Tibial nerve (tissue), 4 donors: ENCODE measurements around the gene USO1. TPM values are rescaled to one million over a fixed set of nuclear protein-coding genes. Genes with fewer than 3 reads are reported as not detected.

Experiments used
- DNase-seq, 2 donors: peaks; one replicate each; pipeline ENCODE4 v3.0.0-alpha.2; 2019; ENCODE audit warnings: low spot score in 2 of 2
- H3K27ac ChIP-seq, 4 donors: fragments of 200-600 bp; sonication (generic) in 3 of 4; one replicate each; pipeline ENCODE4 v1.5.1; 2017 to 2019; ENCODE audit warnings: mild to moderate bottlenecking in 1 of 4
- H3K27me3 ChIP-seq, 2 donors: fragments of 200-600 bp; sonication (generic) in 1 of 2; one replicate each; pipeline versions ENCODE4 v1.5.1 to v1.6.0; 2017 to 2019
- H3K36me3 ChIP-seq, 3 donors: fragments of 200-600 bp; sonication (generic); one replicate each; pipeline ENCODE4 v1.5.1; 2018 to 2019
- H3K4me1 ChIP-seq, 4 donors: fragments of 200-600 bp; sonication (generic) in 3 of 4; one replicate each; pipeline ENCODE4 v1.5.1; 2017 to 2019
- H3K4me3 ChIP-seq, 4 donors: fragments of 200-600 bp; sonication (generic) in 3 of 4; one replicate each; pipeline ENCODE4 v1.5.1; 2017 to 2019; ENCODE audit warnings: mild to moderate bottlenecking in 1 of 4, moderate library complexity in 1 of 4
- H3K9me3 ChIP-seq, 4 donors: fragments of 200-600 bp; sonication (generic) in 3 of 4; one replicate each; pipeline ENCODE4 v1.5.1; 2017 to 2019
- EP300 ChIP-seq, 2 donors: sonication (generic); formaldehyde crosslinking; IDR thresholded peaks; one replicate each; pipeline ENCODE4 v1.6.1; 2017; ENCODE audit warnings: antibody characterized with exemption in 2 of 2, mild to moderate bottlenecking in 1 of 2
- POLR2A ChIP-seq, 2 donors: fragments of 450-650 bp; IDR thresholded peaks; one replicate each; pipeline ENCODE4 v1.6.1; 2017; ENCODE audit warnings: antibody characterized with exemption in 2 of 2, mild to moderate bottlenecking in 2 of 2, moderate library complexity in 2 of 2
- WGBS, 2 donors: methylation state at CpG; one replicate each; pipeline ENCODE4 v1.1.5; 2018; 5-methylcytosine and 5-hydroxymethylcytosine counted together
- total RNA-seq, 4 donors: library from RNA; depleted of rRNA; stranded (reverse); fragments of >200 nt; gene quantifications; one replicate each; pipeline ENCODE4 v1.1.0, GENCODE V29; 2016
- TF ChIP-seq, protein P1 (sequence below), 5 experiments: fragments of 200-600 bp in 3 of 5; fragments of 450-650 bp in 2 of 5; sonication (generic) in 3 of 5; IDR thresholded peaks; one replicate each; pipeline ENCODE4 v1.5.1; 2016 to 2019; ENCODE audit warnings: antibody characterized with exemption in 5 of 5, mild to moderate bottlenecking in 3 of 5, moderate library complexity in 2 of 5

Gene USO1
- total RNA-seq, 4 donors from 2014 or later: 50.9 to 58.6 (median 55.8) TPM

DNA sequence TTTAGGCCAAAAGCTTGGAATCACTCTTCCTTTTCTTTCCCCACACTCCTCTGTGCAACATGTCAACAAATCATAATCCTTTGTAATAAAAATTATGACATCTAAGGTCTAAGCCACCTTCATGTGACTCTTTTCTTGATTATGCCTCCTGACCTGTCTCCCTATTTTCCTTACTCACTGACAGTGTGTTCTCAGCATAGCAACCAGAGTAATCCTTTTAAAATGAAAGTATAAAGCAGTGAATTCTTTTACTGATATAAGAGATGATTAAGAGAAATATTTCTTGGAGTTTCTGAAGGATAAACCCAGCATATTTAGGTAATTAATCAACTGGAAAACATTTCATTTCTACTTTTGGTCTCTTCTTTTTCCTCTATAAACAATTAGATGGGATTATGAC, 44.7 kb downstream of the USO1 start:
- H3K27ac ChIP-seq: no peak overlapping the region
- peaks cover 0 to 51% (median 7%) of the 10 kb centered on the region in 3 donors for H3K36me3 ChIP-seq
- H3K4me3 ChIP-seq: no peak overlapping the region
- H3K4me1 ChIP-seq: peaks cover 0 to 5% (median 0%) of the 10 kb centered on the region in 4 donors
- no peaks in the 10 kb centered on the region for H3K9me3 ChIP-seq
- no peak for DNase-seq
- no peak for TF ChIP-seq POLR2A (IDR thresholded peaks at IDR 0.05)
- TF ChIP-seq, protein P1, sequence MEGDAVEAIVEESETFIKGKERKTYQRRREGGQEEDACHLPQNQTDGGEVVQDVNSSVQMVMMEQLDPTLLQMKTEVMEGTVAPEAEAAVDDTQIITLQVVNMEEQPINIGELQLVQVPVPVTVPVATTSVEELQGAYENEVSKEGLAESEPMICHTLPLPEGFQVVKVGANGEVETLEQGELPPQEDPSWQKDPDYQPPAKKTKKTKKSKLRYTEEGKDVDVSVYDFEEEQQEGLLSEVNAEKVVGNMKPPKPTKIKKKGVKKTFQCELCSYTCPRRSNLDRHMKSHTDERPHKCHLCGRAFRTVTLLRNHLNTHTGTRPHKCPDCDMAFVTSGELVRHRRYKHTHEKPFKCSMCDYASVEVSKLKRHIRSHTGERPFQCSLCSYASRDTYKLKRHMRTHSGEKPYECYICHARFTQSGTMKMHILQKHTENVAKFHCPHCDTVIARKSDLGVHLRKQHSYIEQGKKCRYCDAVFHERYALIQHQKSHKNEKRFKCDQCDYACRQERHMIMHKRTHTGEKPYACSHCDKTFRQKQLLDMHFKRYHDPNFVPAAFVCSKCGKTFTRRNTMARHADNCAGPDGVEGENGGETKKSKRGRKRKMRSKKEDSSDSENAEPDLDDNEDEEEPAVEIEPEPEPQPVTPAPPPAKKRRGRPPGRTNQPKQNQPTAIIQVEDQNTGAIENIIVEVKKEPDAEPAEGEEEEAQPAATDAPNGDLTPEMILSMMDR (IDR thresholded peaks at IDR 0.05): no peak
- no peak for TF ChIP-seq EP300 (IDR thresholded peaks at IDR 0.05)
- no peaks in the 10 kb centered on the region for H3K27me3 ChIP-seq

DNA sequence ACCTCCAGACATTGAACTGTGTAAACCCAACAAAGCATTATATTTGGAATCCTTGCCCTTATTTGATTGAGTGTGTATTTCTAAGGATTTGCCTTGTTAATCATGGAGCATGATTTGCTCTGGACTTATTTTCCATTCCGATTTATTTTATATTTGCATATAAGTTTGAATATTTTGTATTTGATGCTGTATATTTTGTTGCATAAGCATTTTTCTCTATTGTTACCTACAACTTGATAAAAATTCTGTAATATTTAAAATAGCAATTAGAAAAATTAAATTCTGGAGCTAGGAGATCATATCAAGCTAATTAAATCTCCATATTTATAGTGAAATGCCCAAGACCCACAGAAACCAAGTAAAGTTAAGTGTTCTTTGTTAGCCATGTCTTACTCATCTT, 47.2 kb downstream of the USO1 start:
- H3K36me3 ChIP-seq: peaks cover 9 to 76% (median 12%) of the 10 kb centered on the region in 3 donors
- 0% methylated on average over 1 of the region's 1 CpG for WGBS, 2 donors
- DNase-seq: no peak
- no peaks in the 10 kb centered on the region for H3K9me3 ChIP-seq
- no peaks in the 10 kb centered on the region for H3K27me3 ChIP-seq
- H3K4me3 ChIP-seq: no peak overlapping the region
- no peak overlapping the region for H3K27ac ChIP-seq
- H3K4me1 ChIP-seq: peaks cover 0 to 5% (median 0%) of the 10 kb centered on the region in 4 donors
- TF ChIP-seq, protein P1 (IDR thresholded peaks at IDR 0.05): no peak
- TF ChIP-seq EP300 (IDR thresholded peaks at IDR 0.05) (no peak), POLR2A (IDR thresholded peaks at IDR 0.05) (no peak)

DNA sequence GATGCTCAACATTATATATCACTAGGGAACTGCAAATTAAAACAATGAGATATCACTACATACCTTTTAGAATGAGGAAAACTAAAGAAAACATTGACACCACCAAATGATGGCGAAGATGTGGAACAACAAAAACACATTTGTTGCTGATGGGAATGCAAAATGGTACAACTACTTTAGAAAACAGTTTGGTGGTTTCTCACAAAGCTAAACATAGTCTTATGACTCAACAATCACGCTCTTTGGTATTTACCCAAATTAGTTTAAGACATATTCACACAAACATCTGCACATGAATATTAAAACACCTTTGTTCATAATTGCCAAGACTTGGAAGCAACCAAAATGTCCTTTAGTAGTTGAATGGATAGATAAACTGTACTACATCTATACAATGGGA, 53.2 kb downstream of the USO1 start:
- Histone ChIP-seq H3K27ac (no peak overlapping the region), H3K4me1 (no peaks in the 10 kb centered on the region), H3K9me3 (no peaks in the 10 kb centered on the region), H3K36me3 (peaks cover 2 to 93% (median 18%) of the 10 kb centered on the region in 3 donors), H3K4me3 (no peak overlapping the region), H3K27me3 (no peaks in the 10 kb centered on the region)
- WGBS, 2 donors: 96 to 100% methylated on average over 2 of the region's 2 CpGs
- no peak for DNase-seq
- TF ChIP-seq EP300 (IDR thresholded peaks at IDR 0.05) (no peak), POLR2A (IDR thresholded peaks at IDR 0.05) (no peak)
- TF ChIP-seq, protein P1 (IDR thresholded peaks at IDR 0.05): no peak

DNA sequence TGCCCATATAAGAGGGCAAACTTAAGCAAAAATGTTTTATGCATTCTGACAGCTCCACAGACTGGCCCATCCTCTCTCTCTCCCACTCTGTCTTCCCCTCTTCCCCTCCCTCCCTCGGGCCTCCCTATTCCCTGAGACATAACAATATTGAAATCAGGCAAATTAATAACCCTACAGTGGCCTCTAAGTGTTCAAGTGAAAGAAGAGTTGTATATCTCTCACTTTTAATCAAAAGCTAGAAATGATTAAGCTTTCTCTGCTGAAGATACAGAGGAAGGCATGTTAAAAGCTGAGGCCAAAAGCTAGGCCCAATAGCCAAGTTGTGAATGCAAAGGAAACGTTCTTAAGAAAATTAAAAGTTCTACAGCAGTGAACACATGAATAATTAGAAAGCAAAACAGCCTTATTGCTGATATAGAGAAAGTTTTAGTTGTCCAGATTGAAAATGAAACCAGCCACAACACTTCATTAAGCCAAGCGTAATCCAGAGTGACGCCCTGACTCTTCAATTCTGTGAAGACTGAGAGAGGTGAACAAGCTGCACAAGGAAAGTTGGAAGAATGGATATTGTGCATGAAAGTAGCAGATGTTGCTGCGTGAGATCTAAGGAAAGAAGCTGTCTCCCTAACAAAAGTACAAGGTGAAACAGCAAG, 54.9 kb downstream of the USO1 start:
- H3K27me3 ChIP-seq: peaks cover 0 to 2% of the 10 kb centered on the region in 2 donors
- no peaks in the 10 kb centered on the region for H3K4me1 ChIP-seq
- 86 to 92% methylated on average over 5 of the region's 5 CpGs for WGBS, 2 donors
- no peak overlapping the region for H3K4me3 ChIP-seq
- no peak for DNase-seq
- TF ChIP-seq POLR2A (IDR thresholded peaks at IDR 0.05): no peak
- TF ChIP-seq EP300 (IDR thresholded peaks at IDR 0.05): no peak
- TF ChIP-seq, protein P1 (IDR thresholded peaks at IDR 0.05): no peak
- H3K27ac ChIP-seq: no peak overlapping the region
- H3K9me3 ChIP-seq: no peaks in the 10 kb centered on the region
- H3K36me3 ChIP-seq: peaks cover 2 to 100% (median 20%) of the 10 kb centered on the region in 3 donors

DNA sequence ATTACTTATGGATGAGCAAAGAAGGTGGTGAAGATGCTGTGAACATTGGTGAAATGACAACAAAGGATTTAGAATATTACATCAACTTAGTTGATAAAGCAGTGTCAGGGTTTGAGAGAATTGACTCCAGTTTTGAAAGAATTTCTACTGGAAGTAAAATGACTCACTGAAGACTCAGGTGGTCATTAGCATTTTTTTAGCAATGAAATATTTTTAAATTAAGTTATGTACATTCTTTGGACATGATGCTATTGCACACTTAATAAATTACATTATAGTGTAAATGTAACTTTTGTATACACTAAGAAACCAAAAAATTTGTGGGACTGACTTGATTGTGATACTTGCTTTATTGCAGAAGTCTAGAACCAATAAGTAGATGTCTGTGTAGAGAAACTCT, 56.9 kb downstream of the USO1 start:
- TF ChIP-seq, protein P1 (IDR thresholded peaks at IDR 0.05): no peak
- TF ChIP-seq EP300 (IDR thresholded peaks at IDR 0.05) (no peak), POLR2A (IDR thresholded peaks at IDR 0.05) (no peak)
- peaks cover 1 to 93% (median 8%) of the 10 kb centered on the region in 3 donors for H3K36me3 ChIP-seq
- no peak overlapping the region for H3K4me3 ChIP-seq
- H3K4me1 ChIP-seq: no peaks in the 10 kb centered on the region
- no peak overlapping the region for H3K27ac ChIP-seq
- H3K27me3 ChIP-seq: peaks cover 0 to 2% of the 10 kb centered on the region in 2 donors
- no peaks in the 10 kb centered on the region for H3K9me3 ChIP-seq
- DNase-seq: no peak
